KMS-11 (cell line): ENCODE data around the gene DLX3.

Source experiments
- H2AFZ ChIP-seq: fragments of 200-600 bp; sonication (generic); 2 replicates; pipeline ENCODE4 v1.6.1; 2016; ENCODE audit warnings: antibody characterized with exemption, mixed run types, low read depth
- H3K27ac ChIP-seq: fragments of 200-600 bp; sonication (generic); 2 replicates; pipeline ENCODE4 v1.6.1; 2016; ENCODE audit warnings: mild to moderate bottlenecking, mixed run types
- H3K27me3 ChIP-seq: fragments of 200-600 bp; sonication (generic); 2 replicates; pipeline ENCODE4 v1.6.1; 2017; ENCODE audit warnings: mild to moderate bottlenecking, low read depth, mixed run types, moderate library complexity; ENCODE audit not compliant: insufficient read depth
- H3K36me3 ChIP-seq: fragments of 200-600 bp; sonication (generic); 2 replicates; pipeline ENCODE4 v1.6.1; 2017; ENCODE audit warnings: mild to moderate bottlenecking, mixed run types; ENCODE audit not compliant: insufficient read depth
- H3K4me1 ChIP-seq: fragments of 200-600 bp; sonication (generic); 2 replicates; pipeline ENCODE4 v1.6.1; 2016; ENCODE audit warnings: mild to moderate bottlenecking, low read depth, mixed run types; ENCODE audit not compliant: poor library complexity, severe bottlenecking
- H3K4me2 ChIP-seq: fragments of 200-600 bp; sonication (generic); 2 replicates; pipeline ENCODE4 v1.7.0; 2016; ENCODE audit warnings: mild to moderate bottlenecking, mixed run types
- H3K4me3 ChIP-seq: fragments of 200-600 bp; sonication (generic); IDR thresholded peaks from 2 replicates; pipeline ENCODE4 v1.6.1; 2017; ENCODE audit warnings: low read depth, low read length, mixed read lengths; ENCODE audit not compliant: insufficient read depth
- H3K79me2 ChIP-seq: fragments of 200-600 bp; sonication (generic); 2 replicates; pipeline ENCODE4 v1.6.1; 2016; ENCODE audit warnings: low read depth, mixed run types; ENCODE audit not compliant: insufficient read depth
- H3K9ac ChIP-seq: fragments of 200-600 bp; sonication (generic); 2 replicates; pipeline ENCODE4 v1.6.1; 2016; ENCODE audit warnings: mild to moderate bottlenecking, mixed run types
- H4K20me1 ChIP-seq: fragments of 200-600 bp; sonication (generic); 2 replicates; pipeline ENCODE4 v1.6.1; 2016; ENCODE audit warnings: mild to moderate bottlenecking, mixed run types; ENCODE audit not compliant: insufficient read depth
- TF ChIP-seq, protein P1 (sequence below): fragments of 200-600 bp; sonication (generic); conservative IDR thresholded peaks from 2 replicates; pipeline ENCODE4 v1.6.1; 2017; ENCODE audit warnings: low read depth, mild to moderate bottlenecking, antibody characterized with exemption, low read length, moderate library complexity, mixed read lengths

DLX3 gene

DNA sequence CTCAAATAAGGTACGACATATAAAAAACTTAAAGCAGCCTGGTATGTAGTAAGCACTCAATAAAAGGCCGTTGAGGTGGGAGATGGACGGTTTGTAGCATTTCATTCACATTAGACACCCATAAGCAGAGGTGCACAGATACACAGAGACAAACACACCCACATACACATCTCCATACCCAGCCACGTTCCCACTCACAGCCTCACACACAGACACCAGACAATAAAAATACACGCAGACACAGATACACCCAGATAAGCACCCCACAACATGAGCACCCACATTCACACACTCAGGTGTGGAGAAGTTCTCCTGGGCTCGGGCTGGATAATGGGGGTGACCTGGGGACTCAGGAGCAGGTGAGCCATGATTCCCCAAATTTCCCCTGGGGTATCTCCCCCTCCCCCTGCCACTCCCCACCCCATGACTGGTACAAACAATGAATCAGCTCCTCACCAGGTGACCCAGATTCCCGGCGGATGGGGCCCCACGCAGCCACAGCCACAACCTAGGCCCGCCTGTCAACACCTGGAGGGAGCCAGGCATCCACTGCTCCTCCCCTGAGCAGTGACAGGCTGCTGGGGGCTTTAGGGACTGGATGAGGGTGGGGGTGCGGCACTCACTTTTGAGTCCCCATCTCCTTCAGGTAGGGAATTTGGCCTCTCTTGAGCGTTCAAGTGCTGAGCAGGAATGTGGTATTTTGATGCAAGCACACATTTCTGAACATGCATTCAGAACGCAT, 2.7 kb downstream of the DLX3 start:
- H3K27me3 ChIP-seq = peaks cover 97% of the 10 kb centered on the region
- H3K9ac ChIP-seq = no peak overlapping the region
- no peaks in the 10 kb centered on the region for H3K79me2 ChIP-seq
- H3K4me3 ChIP-seq = no peak overlapping the region
- TF ChIP-seq, protein P1, sequence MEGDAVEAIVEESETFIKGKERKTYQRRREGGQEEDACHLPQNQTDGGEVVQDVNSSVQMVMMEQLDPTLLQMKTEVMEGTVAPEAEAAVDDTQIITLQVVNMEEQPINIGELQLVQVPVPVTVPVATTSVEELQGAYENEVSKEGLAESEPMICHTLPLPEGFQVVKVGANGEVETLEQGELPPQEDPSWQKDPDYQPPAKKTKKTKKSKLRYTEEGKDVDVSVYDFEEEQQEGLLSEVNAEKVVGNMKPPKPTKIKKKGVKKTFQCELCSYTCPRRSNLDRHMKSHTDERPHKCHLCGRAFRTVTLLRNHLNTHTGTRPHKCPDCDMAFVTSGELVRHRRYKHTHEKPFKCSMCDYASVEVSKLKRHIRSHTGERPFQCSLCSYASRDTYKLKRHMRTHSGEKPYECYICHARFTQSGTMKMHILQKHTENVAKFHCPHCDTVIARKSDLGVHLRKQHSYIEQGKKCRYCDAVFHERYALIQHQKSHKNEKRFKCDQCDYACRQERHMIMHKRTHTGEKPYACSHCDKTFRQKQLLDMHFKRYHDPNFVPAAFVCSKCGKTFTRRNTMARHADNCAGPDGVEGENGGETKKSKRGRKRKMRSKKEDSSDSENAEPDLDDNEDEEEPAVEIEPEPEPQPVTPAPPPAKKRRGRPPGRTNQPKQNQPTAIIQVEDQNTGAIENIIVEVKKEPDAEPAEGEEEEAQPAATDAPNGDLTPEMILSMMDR = no peak
- no peaks in the 10 kb centered on the region for H3K36me3 ChIP-seq
- H4K20me1 ChIP-seq = no peaks in the 10 kb centered on the region
- H2AFZ ChIP-seq = no peak overlapping the region
- H3K4me1 ChIP-seq = peaks cover 11% of the 10 kb centered on the region
- no peak overlapping the region for H3K4me2 ChIP-seq
- H3K27ac ChIP-seq = no peak overlapping the region

DNA sequence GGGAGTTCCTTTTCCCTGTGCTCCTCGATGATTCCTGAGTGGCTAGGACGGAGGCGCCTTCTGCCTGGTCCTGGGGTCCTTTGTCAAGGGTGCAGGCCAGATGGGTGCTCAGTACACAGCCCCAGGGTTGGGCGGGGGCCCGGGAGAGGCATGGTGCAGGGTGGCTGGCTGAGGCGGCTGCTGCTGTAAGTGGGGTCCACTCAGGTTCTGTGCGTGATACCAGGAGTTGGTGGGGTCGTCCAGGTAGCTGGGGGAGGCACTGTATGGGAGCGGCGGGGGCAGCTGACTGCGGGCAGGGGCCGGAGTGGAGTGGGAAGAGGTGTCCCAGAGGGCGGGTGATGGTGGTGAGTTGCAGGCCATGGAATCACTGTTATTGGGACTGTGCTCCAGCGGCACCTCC, 3.6 kb downstream of the DLX3 start:
- no peak overlapping the region for H3K9ac ChIP-seq
- H3K79me2 ChIP-seq = no peaks in the 10 kb centered on the region
- H3K4me1 ChIP-seq = peaks cover 1% of the 10 kb centered on the region
- no peak overlapping the region for H3K27ac ChIP-seq
- H2AFZ ChIP-seq = no peak overlapping the region
- TF ChIP-seq, protein P1 = no peak
- no peaks in the 10 kb centered on the region for H4K20me1 ChIP-seq
- no peak overlapping the region for H3K4me3 ChIP-seq
- H3K27me3 ChIP-seq = peaks cover 98% of the 10 kb centered on the region
- no peak overlapping the region for H3K4me2 ChIP-seq
- no peaks in the 10 kb centered on the region for H3K36me3 ChIP-seq

DNA sequence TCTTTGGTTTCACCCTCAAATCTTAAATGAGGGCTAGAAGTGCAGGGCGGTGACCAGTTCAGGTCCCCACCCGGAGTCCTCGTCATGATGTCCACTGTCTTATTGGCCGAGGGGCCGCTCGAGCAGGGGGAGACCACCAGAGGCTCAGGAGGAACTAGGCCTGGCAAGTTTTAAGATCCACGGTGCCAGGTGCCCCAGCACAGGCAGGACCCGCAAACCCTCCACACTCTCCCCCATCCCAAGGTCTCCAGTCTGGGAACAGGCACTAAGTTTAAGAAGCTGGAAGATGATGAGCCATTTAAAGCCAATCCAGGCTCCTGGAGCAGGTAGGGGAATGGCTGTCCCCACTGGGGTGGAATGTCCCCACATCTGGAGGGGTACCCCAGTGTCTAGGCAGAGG, 4.1 kb downstream of the DLX3 start:
- peaks cover 97% of the 10 kb centered on the region for H3K27me3 ChIP-seq
- TF ChIP-seq, protein P1 = no peak

DNA sequence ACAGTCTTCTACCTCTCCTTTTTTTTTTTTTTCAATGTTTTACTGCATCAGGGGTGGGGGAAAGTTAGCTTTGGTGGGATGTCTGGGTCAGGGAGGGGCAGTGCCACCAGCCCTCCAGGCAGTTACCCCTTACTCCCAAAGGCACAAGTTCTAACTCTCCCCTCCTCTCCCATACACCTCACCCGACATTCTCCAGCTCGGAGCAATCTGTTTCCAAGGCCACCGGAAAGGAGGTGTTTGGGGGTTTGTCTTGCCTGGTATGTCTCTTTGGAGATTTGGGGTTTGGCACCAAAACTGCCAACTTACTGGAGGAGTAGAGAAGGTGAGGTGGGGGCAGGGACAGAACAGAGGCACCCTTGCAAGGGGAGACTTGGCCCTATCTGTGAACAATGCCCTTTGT, 4.7 kb downstream of the DLX3 start:
- H3K27me3 ChIP-seq = peaks cover 97% of the 10 kb centered on the region
- H4K20me1 ChIP-seq = no peaks in the 10 kb centered on the region
- no peak overlapping the region for H3K4me2 ChIP-seq
- H2AFZ ChIP-seq = no peak overlapping the region
- TF ChIP-seq, protein P1 = no peak
- H3K79me2 ChIP-seq = no peaks in the 10 kb centered on the region
- no peaks in the 10 kb centered on the region for H3K36me3 ChIP-seq
- no peak overlapping the region for H3K27ac ChIP-seq
- H3K9ac ChIP-seq = no peak overlapping the region
- H3K4me1 ChIP-seq = no peaks in the 10 kb centered on the region
- no peak overlapping the region for H3K4me3 ChIP-seq

More for the DNA sequence above, 4.1 kb downstream of the DLX3 start:
- Histone ChIP-seq H3K36me3 (no peaks in the 10 kb centered on the region), H3K4me2 (no peak overlapping the region), H3K4me1 (no peaks in the 10 kb centered on the region), H3K79me2 (no peaks in the 10 kb centered on the region), H3K4me3 (no peak overlapping the region), H2AFZ (no peak overlapping the region), H3K9ac (no peak overlapping the region), H4K20me1 (no peaks in the 10 kb centered on the region), H3K27ac (no peak overlapping the region)
